GM10847 (cell line): ENCODE data around the gene RSPH6A.

Experiments
- POLR2A ChIP-seq: IDR thresholded peaks from 2 replicates; pipeline ENCODE4 v1.6.1; 2011; ENCODE audit not compliant: insufficient read length; ENCODE audit errors: extremely low read depth

Gene RSPH6A

GRCh38 chr19:45828523-45828922 is 13.4 kb upstream of the RSPH6A start:
- no peak for TF ChIP-seq POLR2A

DNA sequence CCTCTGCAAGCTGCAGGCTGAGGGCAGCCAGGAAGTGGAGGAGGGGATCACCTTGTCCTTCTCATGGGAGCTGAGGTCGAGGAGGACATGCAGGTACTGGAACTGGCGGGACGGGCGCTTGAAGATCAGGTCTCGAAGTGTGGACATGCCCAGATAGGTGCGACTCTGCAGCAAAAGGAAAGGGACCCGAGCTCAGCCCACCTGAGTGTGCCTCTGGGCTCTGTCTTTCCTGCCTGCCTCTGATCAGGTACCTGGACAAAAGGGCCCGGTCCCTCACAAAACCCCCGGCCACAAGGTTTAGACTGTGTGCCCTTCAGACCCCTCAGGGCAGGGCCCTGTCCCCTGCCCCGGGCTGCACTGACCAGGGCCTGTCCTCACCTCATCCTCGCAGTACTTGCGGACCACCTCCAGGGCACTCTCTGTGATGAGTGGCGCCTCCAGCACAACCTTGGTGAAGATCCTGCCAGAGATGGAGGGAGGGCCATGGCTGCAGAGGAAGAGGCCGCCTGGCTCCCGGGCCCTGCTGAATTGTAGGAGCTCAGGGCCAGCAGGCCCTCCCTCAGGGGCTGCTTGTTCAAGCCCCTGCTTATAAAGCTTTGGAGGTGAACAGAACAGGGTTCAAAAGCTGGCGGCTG is 12.5 kb upstream of the RSPH6A start:
- no peak for TF ChIP-seq POLR2A

- TF ChIP-seq POLR2A = no peak
Observed at GRCh38 chr19:45826934-45827333, 11.8 kb upstream of the RSPH6A start.

- TF ChIP-seq POLR2A = no peak
Observed at GRCh38 chr19:45825917-45826893, 11.1 kb upstream of the RSPH6A start.

- TF ChIP-seq POLR2A = no peak
Observed at GRCh38 chr19:45825263-45825605, 10.1 kb upstream of the RSPH6A start.

- no peak for TF ChIP-seq POLR2A
Observed at GRCh38 chr19:45824531-45825262, 9.6 kb upstream of the RSPH6A start.

- TF ChIP-seq POLR2A = no peak
Observed at GRCh38 chr19:45824041-45824471, 8.9 kb upstream of the RSPH6A start.

DNA sequence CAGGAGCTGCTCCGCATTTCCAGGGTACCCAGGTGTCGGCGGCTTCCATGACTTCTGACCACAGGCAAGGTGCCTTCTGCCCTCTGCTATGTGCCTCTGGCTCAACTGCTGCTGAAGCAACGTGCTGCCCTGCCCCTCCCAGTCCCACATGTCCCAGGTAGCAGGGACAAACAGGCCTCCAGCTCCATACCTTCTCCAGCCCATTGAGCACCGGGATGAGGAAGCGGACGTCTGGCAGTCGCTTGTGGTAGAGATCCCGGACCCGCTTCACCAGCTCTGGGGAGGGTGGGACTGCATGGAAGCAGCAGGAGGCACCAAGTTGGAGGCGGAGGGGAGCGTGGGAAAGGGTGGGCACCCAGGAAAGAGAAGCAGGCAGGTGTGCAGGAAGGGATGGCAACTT is 8.1 kb upstream of the RSPH6A start:
- TF ChIP-seq POLR2A = no peak

DNA sequence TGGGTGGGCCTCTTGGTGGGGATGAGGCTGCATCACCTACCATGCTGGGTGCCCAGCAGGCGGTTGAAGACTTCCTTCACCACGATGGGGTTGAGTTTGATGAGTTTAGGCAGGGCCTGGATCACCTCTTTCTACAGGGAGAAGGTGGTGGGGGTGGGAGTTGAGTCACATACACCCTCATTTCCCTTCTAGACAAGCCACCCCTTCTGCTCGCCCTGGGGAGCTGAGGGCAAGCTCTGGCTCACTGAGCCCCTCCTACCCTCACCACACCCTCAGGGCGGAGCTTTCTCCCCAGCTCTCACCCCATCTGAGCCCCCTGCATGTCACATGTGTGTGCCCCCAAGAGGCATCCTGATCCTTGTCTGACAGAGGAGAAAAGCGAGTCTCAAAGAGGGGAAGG is 7.6 kb upstream of the RSPH6A start:
- no peak for TF ChIP-seq POLR2A

DNA sequence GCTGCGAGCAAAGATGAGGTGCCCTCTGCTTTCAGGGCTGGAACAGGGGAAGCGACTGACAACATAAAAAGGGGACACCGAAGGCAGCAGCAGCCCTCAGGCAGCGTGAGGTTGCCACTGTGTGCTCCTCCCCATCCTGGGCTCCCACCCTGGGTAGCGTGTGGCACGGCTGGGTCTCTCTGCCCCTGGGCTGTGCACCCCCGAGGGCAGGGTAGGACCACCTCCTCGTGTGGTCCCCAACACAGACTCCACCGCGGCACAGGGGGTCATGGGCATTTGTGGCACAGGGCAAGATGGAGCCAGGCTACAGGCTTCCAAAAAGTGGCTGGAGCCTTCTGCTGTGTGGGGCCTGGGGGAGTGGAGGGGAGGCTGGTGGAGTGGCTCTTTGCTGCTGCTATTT is 6.5 kb upstream of the RSPH6A start:
- no peak for TF ChIP-seq POLR2A

DNA sequence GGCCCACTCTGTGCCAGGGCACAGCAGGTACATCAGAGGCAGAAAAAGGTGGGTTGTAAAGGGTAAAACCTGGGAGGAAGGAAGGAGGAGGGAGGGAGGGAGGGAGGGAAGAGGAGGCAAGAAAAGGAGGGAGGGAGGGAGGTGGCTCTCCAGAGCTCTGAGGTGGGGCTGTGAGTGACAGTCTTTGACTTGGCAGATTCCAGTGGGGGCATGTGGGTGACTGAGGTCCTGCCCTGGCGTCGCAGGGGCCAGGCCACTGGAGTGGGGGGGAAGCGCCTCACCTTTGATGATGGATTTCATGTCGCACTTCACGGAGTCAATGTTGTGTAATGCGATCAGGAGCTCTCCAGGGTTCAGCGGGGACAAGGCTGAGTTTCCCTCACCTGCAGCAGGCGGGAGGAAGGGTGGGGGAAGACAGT is 6.0 kb upstream of the RSPH6A start:
- no peak for TF ChIP-seq POLR2A

GRCh38 chr19:45820413-45821102 is 5.5 kb upstream of the RSPH6A start:
- no peak for TF ChIP-seq POLR2A

GRCh38 chr19:45819769-45820168 is 4.7 kb upstream of the RSPH6A start:
- TF ChIP-seq POLR2A = no peak

DNA sequence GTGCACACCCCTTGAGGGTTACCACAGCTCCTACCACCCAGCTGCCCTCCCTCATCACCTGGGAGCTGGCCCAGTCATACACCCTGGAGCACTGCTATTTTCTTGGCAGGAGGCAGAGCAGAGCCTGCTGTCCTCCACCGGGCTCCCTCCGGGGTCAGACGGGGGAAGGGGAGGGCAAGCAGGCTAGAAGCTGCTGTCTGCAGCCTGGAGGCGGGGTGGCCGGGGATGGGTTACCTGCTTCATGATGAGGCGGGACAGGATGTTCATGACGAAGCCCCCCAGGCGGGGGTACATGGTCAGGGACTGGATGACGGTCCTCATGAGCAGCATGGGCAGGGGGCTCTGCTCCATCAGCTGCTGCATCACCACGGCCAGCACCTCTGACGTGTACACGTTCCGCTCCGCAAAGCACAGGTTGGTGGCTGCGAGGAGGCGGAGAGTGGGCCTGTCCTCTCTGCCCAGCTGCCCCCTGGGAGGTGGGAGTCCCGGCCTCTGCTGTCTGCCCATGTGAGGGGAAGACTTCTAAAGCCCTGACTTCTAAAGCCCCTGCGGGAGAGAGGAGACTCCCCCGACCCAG is 2.7 kb upstream of the RSPH6A start:
- no peak for TF ChIP-seq POLR2A
